ENCODE data around the gene SLC10A3. TPM values are rescaled to one million over a fixed set of nuclear protein-coding genes. Genes with fewer than 3 reads are reported as not detected.

SLC10A3 gene
- total RNA-seq, 2 experiments from 2014 or later, result 29.1 to 30.8 TPM

- Mint-ChIP-seq H3K36me3 (ENCODE audit: low read depth) (peaks cover 22% of the 10 kb centered on the region), H3K27me3 (ENCODE audit: low read depth) (no peaks in the 10 kb centered on the region), H3K4me3 (peak overlapping the region; percentile 85), H3K9me3 (ENCODE audit: insufficient read depth) (no peaks in the 10 kb centered on the region), H3K27ac (no peak overlapping the region), H3K4me1 (ENCODE audit: low read depth) (peaks cover 33% of the 10 kb centered on the region)
- DNase-seq (no peak), ATAC-seq (no peak)
- CTCF ChIA-PET, result interaction anchor here (1.2 to 1.8 kb wide), 3 partner anchors 29 to 39 kb away, joined by 3 to 7 read pairs (median 4); no protein-coding TSS in a partner anchor
- POLR2A ChIA-PET, result interaction anchor here (0.5 to 1.6 kb wide), 4 partner anchors 11 to 90 kb away, joined by 3 to 4 read pairs (median 4); no protein-coding TSS in a partner anchor
These were observed 1.9 kb downstream of the SLC10A3 start for GRCh38 chrX:154488336-154489075.

- Mint-ChIP-seq H3K27ac (no peak overlapping the region), H3K4me1 (ENCODE audit: low read depth) (peaks cover 37% of the 10 kb centered on the region), H3K27me3 (ENCODE audit: low read depth) (no peaks in the 10 kb centered on the region), H3K9me3 (ENCODE audit: insufficient read depth) (no peaks in the 10 kb centered on the region), H3K36me3 (ENCODE audit: low read depth) (peaks cover 25% of the 10 kb centered on the region), H3K4me3 (no peak overlapping the region)
- DNase-seq (no peak), ATAC-seq (no peak)
- POLR2A ChIA-PET, result interaction anchor here (0.6 to 2.4 kb wide), 5 partner anchors 29 to 139 kb away, joined by 3 to 8 read pairs (median 4); partner anchors contain the start of gene FAM3A
- CTCF ChIA-PET, result interaction anchor here (1.8 kb wide), 1 partner anchor 39 kb away, joined by 4 read pairs; no protein-coding TSS in a partner anchor
These were observed 2.7 kb downstream of the SLC10A3 start for GRCh38 chrX:154487518-154488290.

GRCh38 chrX:154486396-154487207, 3.8 kb downstream of the SLC10A3 start, which contains the start of gene UBL4A:
Gene UBL4A (minus strand): TSS chrX:154486615. CDS start chrX:154486584, 31 bp downstream.
- ChIA-PET POLR2A (interaction anchor here (0.6 to 2.4 kb wide), 5 partner anchors 30 to 138 kb away, joined by 3 to 8 read pairs (median 3); partner anchors contain the start of genes FAM3A and RPL10), CTCF (interaction anchor here (1.8 kb wide), 1 partner anchor 40 kb away, joined by 4 read pairs; no protein-coding TSS in a partner anchor)
- DNase-seq (peak; percentile 57), ATAC-seq (peak; percentile 10)
- Mint-ChIP-seq H3K4me1 (ENCODE audit: low read depth) (peaks cover 41% of the 10 kb centered on the region), H3K27me3 (ENCODE audit: low read depth) (no peaks in the 10 kb centered on the region), H3K9me3 (ENCODE audit: insufficient read depth) (no peaks in the 10 kb centered on the region), H3K27ac (peak within 1 kb of the TSS; percentile 77), H3K36me3 (ENCODE audit: low read depth) (peaks cover 25% of the 10 kb centered on the region), H3K4me3 (peak within 1 kb of the TSS; percentile 77)

GRCh38 chrX:154486052-154486395, 4.4 kb downstream of the SLC10A3 start:
- CTCF ChIA-PET, result no interaction called here
- ATAC-seq (peak; percentile 12), DNase-seq (peak; percentile 49)
- Mint-ChIP-seq H3K9me3 (ENCODE audit: insufficient read depth) (no peaks in the 10 kb centered on the region), H3K27ac (no peak overlapping the region), H3K27me3 (ENCODE audit: low read depth) (no peaks in the 10 kb centered on the region), H3K4me3 (peak overlapping the region; percentile 69), H3K4me1 (ENCODE audit: low read depth) (peaks cover 36% of the 10 kb centered on the region), H3K36me3 (ENCODE audit: low read depth) (peaks cover 25% of the 10 kb centered on the region)
- POLR2A ChIA-PET, result interaction anchor here (0.9 to 2.4 kb wide), 3 partner anchors 27 to 88 kb away, joined by 3 to 8 read pairs (median 3); partner anchors contain the start of genes FAM3A and RPL10

GRCh38 chrX:154485150-154486051, 5.0 kb downstream of the SLC10A3 start:
- ATAC-seq (no peak), DNase-seq (no peak)
- Mint-ChIP-seq H3K27ac (peak overlapping the region; percentile 70), H3K9me3 (ENCODE audit: insufficient read depth) (no peaks in the 10 kb centered on the region), H3K4me1 (ENCODE audit: low read depth) (peaks cover 37% of the 10 kb centered on the region), H3K4me3 (peak overlapping the region; percentile 69), H3K36me3 (ENCODE audit: low read depth) (peaks cover 25% of the 10 kb centered on the region), H3K27me3 (ENCODE audit: low read depth) (no peaks in the 10 kb centered on the region)
- ChIA-PET POLR2A (interaction anchor here (0.5 to 2.4 kb wide), 4 partner anchors 27 to 87 kb away, joined by 3 to 8 read pairs (median 4); partner anchors contain the start of genes FAM3A and RPL10), CTCF (no interaction called here)

GRCh38 chrX:154484255-154485149, 5.9 kb downstream of the SLC10A3 start:
- no peak for DNase-seq

GRCh38 chrX:154483325-154483724, 7.1 kb downstream of the SLC10A3 start:
- no peak overlapping the region for H3K4me3 Mint-ChIP-seq
- H3K27ac Mint-ChIP-seq, result no peak overlapping the region
- H3K27me3 Mint-ChIP-seq (ENCODE audit: low read depth), result no peaks in the 10 kb centered on the region
- peaks cover 19% of the 10 kb centered on the region for H3K36me3 Mint-ChIP-seq (ENCODE audit: low read depth)
- H3K9me3 Mint-ChIP-seq (ENCODE audit: insufficient read depth), result no peaks in the 10 kb centered on the region
- ATAC-seq (no peak), DNase-seq (no peak)
- peaks cover 34% of the 10 kb centered on the region for H3K4me1 Mint-ChIP-seq (ENCODE audit: low read depth)
- ChIA-PET POLR2A (no interaction called here), CTCF (no interaction called here)

More at GRCh38 chrX:154484255-154485149, 5.9 kb downstream of the SLC10A3 start:
- H3K36me3 Mint-ChIP-seq (ENCODE audit: low read depth), result peaks cover 23% of the 10 kb centered on the region
- H3K9me3 Mint-ChIP-seq (ENCODE audit: insufficient read depth), result no peaks in the 10 kb centered on the region
- no peaks in the 10 kb centered on the region for H3K27me3 Mint-ChIP-seq (ENCODE audit: low read depth)
- H3K4me3 Mint-ChIP-seq, result peak overlapping the region; percentile 69
- POLR2A ChIA-PET, result interaction anchor here (0.5 to 1.6 kb wide), 2 partner anchors 45 to 86 kb away, joined by 3 to 6 read pairs; partner anchors contain the start of gene RPL10
- no peak for ATAC-seq
- peaks cover 37% of the 10 kb centered on the region for H3K4me1 Mint-ChIP-seq (ENCODE audit: low read depth)
- CTCF ChIA-PET, result no interaction called here
- H3K27ac Mint-ChIP-seq, result no peak overlapping the region

- H3K9me3 Mint-ChIP-seq (ENCODE audit: insufficient read depth), result no peaks in the 10 kb centered on the region
- no peaks in the 10 kb centered on the region for H3K27me3 Mint-ChIP-seq (ENCODE audit: low read depth)
- DNase-seq, result no peak
- peaks cover 31% of the 10 kb centered on the region for H3K4me1 Mint-ChIP-seq (ENCODE audit: low read depth)
- ChIA-PET POLR2A (no interaction called here), CTCF (no interaction called here)
- no peak overlapping the region for H3K4me3 Mint-ChIP-seq
- ATAC-seq, result no peak
- no peak overlapping the region for H3K27ac Mint-ChIP-seq
- peaks cover 15% of the 10 kb centered on the region for H3K36me3 Mint-ChIP-seq (ENCODE audit: low read depth)
These were observed 7.6 kb downstream of the SLC10A3 start for GRCh38 chrX:154482786-154483185.

GRCh38 chrX:154481911-154482601, 8.4 kb downstream of the SLC10A3 start:
- H3K9me3 Mint-ChIP-seq (ENCODE audit: insufficient read depth), result no peaks in the 10 kb centered on the region
- peaks cover 12% of the 10 kb centered on the region for H3K36me3 Mint-ChIP-seq (ENCODE audit: low read depth)
- POLR2A ChIA-PET, result interaction anchor here (1.0 kb wide), 1 partner anchor 8 kb away, joined by 3 read pairs; the partner anchor contains the start of gene SLC10A3
- H3K4me1 Mint-ChIP-seq (ENCODE audit: low read depth), result peaks cover 33% of the 10 kb centered on the region
- no peak overlapping the region for H3K27ac Mint-ChIP-seq
- DNase-seq (no peak), ATAC-seq (no peak)
- H3K27me3 Mint-ChIP-seq (ENCODE audit: low read depth), result no peaks in the 10 kb centered on the region
- no peak overlapping the region for H3K4me3 Mint-ChIP-seq
- CTCF ChIA-PET, result interaction anchor here (1.6 kb wide), 1 partner anchor 83 kb away, joined by 6 read pairs; the partner anchor contains the start of gene RPL10
